Gastrocnemius medialis (tissue), 4 donors: ENCODE data around the gene TCP11L2. TPM values are rescaled to one million over a fixed set of nuclear protein-coding genes. Genes with fewer than 3 reads are reported as not detected.
"Not testable (repeated sequence)": the region's sequence is repeated elsewhere in the genome, so short reads cannot be mapped to it uniquely, and the experiment has no call there.

Experiments used
- ATAC-seq, 2 donors: fragments of 150-250 bp; one replicate each; pipeline ENCODE4 v1.9.1; 2016
- DNase-seq, 2 donors: peaks; one replicate each; pipeline ENCODE4 v3.0.0-alpha.2; 2019
- H3K27ac ChIP-seq, 4 donors: fragments of 200-600 bp; sonication (generic); 1 replicate in 1 of 4; 2 replicates in 3 of 4; pipeline ENCODE4 v1.5.1; 2016 to 2018; ENCODE audit warnings: mild to moderate bottlenecking in 2 of 4, moderate library complexity in 1 of 4
- H3K27me3 ChIP-seq, 3 donors: fragments of 200-600 bp; sonication (generic) in 2 of 3; 1 replicate in 1 of 3; 2 replicates in 2 of 3; pipeline versions ENCODE4 v1.5.1 to v1.6.0; 2016 to 2019; ENCODE audit warnings: mild to moderate bottlenecking in 1 of 3, moderate library complexity in 1 of 3
- H3K36me3 ChIP-seq, 2 donors: fragments of 200-600 bp; sonication (generic) in 1 of 2; one replicate each; pipeline ENCODE4 v1.5.1; 2017 to 2018
- H3K4me1 ChIP-seq, 2 donors: fragments of 200-600 bp; sonication (generic) in 1 of 2; one replicate each; pipeline ENCODE4 v1.5.1; 2016 to 2017; ENCODE audit warnings: mild to moderate bottlenecking in 2 of 2
- H3K4me3 ChIP-seq, 4 donors: fragments of 200-600 bp; sonication (generic) in 3 of 4; 1 replicate in 1 of 4; 2 replicates in 3 of 4; pipeline ENCODE4 v1.5.1; 2016 to 2019; ENCODE audit warnings: mild to moderate bottlenecking in 2 of 4
- H3K9me3 ChIP-seq, 3 donors: fragments of 200-600 bp; sonication (generic) in 2 of 3; 1 replicate in 1 of 3; 2 replicates in 2 of 3; pipeline ENCODE4 v1.5.1; 2016 to 2019
- POLR2A ChIP-seq, 2 donors: fragments of 450-650 bp; IDR thresholded peaks; one replicate each; pipeline ENCODE4 v1.6.1; 2017; ENCODE audit warnings: antibody characterized with exemption in 2 of 2, mild to moderate bottlenecking in 2 of 2, moderate library complexity in 2 of 2
- in situ Hi-C, 4 donors: fragments of 200-750 bp; cut with MboI; loops; one replicate each; pipeline versions ENCODE4 v1.15.0 to v1.8.0; 2017; ENCODE audit warnings: low sequenced_read_pairs in 4 of 4
- intact Hi-C: fragments of 100-400 bp; cut with DNase I; formaldehyde crosslinking; loops from one replicate; pipeline ENCODE4 v1.15.1; 2023; ENCODE audit warnings: low total_unique reads
- total RNA-seq, 4 donors: library from RNA; depleted of rRNA; stranded (reverse); fragments of >200 nt; gene quantifications; one replicate each; pipeline versions ENCODE4 v1.1.0 to v1.2.3, GENCODE V29; 2016
- TF ChIP-seq, protein P1 (sequence below), 5 experiments: fragments of 450-650 bp in 3 of 5; fragments of 200-600 bp in 2 of 5; sonication (generic) in 2 of 5; IDR thresholded peaks in 4 of 5; conservative IDR thresholded peaks in 1 of 5; 1 replicate in 4 of 5; 2 replicates in 1 of 5; pipeline ENCODE4 v1.5.1; 2016 to 2019; ENCODE audit warnings: antibody characterized with exemption in 5 of 5, mild to moderate bottlenecking in 3 of 5, moderate library complexity in 3 of 5

The TCP11L2 gene
- total RNA-seq, 4 donors from 2014 or later = 39.1 to 51.7 (median 43.9) TPM

DNA sequence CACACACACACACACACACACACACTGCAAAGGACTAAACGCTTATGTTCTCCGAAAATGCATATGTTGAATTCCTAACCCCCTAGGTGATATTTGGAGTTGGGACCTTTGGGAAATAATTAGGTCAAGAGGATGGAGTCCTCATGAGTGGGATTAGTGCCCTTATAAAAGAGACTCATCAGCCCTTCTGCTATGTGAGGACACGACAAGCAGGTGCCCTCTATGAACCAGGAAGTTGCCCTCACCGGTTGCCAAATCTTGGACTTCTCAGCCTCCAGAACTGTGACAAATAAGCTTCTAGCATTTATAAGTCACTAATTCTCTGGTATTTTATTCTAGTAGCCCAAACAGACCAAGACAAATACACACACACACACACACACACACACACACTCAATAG is 20.7 kb upstream of the TCP11L2 start:
- H3K4me1 ChIP-seq = peaks cover 0 to 5% of the 10 kb centered on the region in 2 donors
- TF ChIP-seq POLR2A (IDR thresholded peaks at IDR 0.05) = no peak
- TF ChIP-seq, protein P1, sequence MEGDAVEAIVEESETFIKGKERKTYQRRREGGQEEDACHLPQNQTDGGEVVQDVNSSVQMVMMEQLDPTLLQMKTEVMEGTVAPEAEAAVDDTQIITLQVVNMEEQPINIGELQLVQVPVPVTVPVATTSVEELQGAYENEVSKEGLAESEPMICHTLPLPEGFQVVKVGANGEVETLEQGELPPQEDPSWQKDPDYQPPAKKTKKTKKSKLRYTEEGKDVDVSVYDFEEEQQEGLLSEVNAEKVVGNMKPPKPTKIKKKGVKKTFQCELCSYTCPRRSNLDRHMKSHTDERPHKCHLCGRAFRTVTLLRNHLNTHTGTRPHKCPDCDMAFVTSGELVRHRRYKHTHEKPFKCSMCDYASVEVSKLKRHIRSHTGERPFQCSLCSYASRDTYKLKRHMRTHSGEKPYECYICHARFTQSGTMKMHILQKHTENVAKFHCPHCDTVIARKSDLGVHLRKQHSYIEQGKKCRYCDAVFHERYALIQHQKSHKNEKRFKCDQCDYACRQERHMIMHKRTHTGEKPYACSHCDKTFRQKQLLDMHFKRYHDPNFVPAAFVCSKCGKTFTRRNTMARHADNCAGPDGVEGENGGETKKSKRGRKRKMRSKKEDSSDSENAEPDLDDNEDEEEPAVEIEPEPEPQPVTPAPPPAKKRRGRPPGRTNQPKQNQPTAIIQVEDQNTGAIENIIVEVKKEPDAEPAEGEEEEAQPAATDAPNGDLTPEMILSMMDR (IDR thresholded peaks at IDR 0.05 in 4 of 5, conservative IDR thresholded peaks at IDR 0.05 in 1 of 5) = no peak
- DNase-seq (no peak), ATAC-seq (no peak)
- H3K27me3 ChIP-seq = no peaks in the 10 kb centered on the region
- no peak overlapping the region for H3K27ac ChIP-seq
- no peaks in the 10 kb centered on the region for H3K36me3 ChIP-seq
- no peak overlapping the region for H3K4me3 ChIP-seq
- intact Hi-C loops (loop anchor here (1.0 to 5.0 kb wide), 2 partner anchors 55 to 860 kb away; no protein-coding TSS in a partner anchor), in situ Hi-C loops (loop anchor here in 3 of 4 donors (5.0 to 10.0 kb wide), 2 partner anchors 55 to 57 kb away; no protein-coding TSS in a partner anchor)
- H3K9me3 ChIP-seq = no peaks in the 10 kb centered on the region

DNA sequence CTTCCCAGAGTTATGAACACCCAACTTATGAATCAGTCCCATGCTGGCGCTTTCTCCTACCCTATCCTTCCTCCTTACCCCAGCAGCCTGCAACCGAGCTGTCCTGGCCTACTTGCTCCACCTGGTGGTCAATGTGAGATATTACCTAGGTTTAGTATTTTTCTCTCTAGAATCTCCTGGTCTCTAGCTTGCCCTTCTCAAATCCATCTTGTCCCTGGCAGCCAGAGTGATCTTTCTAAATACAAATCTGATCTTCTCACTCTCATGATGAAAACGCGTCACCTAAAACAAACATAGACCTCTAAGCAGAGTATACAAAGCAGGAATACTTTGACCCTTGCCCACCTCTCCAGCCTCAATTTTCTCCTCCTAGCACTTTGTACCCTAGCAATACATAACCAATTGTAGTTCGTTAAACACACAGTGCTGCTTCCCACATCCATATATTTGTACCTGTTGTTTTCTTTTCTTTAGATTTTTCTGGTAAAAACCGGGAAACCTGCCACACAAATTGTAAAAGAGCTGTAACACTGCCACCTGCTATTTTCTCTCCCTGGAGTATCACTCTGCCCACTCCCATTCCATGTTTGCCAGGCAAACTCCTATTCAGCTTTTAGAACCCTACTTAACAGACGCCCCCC is 20.0 kb upstream of the TCP11L2 start:
- no peaks in the 10 kb centered on the region for H3K36me3 ChIP-seq
- peak in 1 of 2 donors; percentile 28 for DNase-seq
- peak; percentile 36 to 79 for ATAC-seq
- intact Hi-C loops = loop anchor here (1.0 to 5.0 kb wide), 2 partner anchors 55 to 860 kb away; no protein-coding TSS in a partner anchor
- H3K27me3 ChIP-seq = no peaks in the 10 kb centered on the region
- H3K9me3 ChIP-seq = no peaks in the 10 kb centered on the region
- in situ Hi-C loops = loop anchor here in 3 of 4 donors (5.0 to 10.0 kb wide), 2 partner anchors 55 to 58 kb away; no protein-coding TSS in a partner anchor
- H3K4me3 ChIP-seq = no peak overlapping the region
- H3K27ac ChIP-seq = no peak overlapping the region
- peaks cover 0 to 5% of the 10 kb centered on the region in 2 donors for H3K4me1 ChIP-seq
- TF ChIP-seq POLR2A (IDR thresholded peaks at IDR 0.05) = no peak
- TF ChIP-seq, protein P1 (IDR thresholded peaks at IDR 0.05 in 4 of 5, conservative IDR thresholded peaks at IDR 0.05 in 1 of 5) = peak; percentile 66 to 75 (median 70)

DNA sequence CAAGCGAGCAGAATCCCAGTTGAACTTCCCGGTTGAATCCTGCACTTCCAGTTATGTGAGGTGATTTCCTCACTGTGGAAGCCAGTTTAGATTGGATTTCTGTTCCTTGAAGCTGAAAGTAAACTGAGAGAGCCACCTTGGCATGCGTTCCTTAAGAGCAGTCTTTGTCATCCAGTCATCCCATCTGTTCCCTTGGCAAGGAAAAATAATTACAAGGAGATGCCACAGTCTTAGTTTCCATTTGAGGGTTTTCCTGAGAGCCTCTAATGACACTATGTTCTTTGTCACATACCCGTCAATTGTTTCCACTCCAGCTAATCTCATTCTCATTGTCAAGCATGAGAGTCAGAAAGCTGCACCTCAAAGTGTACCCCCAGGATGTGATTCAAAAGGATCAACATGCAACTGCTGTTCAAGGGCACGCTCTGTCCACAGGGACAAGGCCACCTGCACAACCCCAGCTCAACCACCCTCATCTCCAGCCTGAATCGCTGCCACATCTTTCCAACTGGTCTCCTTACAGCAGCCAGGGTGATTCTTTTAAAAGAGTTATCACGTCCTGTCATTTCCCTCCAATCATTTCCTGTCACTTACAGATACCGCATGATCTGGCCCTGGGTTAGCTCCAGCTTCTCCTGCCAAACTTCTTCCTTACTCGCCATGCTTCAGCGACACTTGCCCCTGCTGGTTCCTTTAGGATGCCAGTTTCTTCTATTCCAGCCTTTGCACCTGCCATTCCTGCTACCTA is 18.0 kb upstream of the TCP11L2 start:
- H3K27ac ChIP-seq = no peak overlapping the region

DNA sequence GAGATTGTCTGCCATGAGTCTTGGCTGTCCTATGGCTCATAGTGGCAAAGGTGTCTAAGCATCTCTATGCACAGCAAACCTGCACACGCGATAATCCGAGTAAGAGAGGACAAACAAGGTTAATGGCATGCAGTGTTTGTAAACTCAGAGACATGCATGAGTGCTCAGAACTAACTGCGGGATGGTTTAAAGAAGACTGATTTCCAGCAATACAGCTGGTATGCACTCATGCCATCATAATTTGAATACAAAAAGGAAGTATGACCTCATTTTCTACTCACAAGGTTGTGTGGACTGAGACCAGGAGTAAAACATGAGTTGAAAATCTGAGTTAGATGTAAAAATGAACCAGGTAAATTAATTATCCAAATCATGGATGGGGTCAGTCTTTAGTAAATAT is 16.6 kb upstream of the TCP11L2 start:
- Histone ChIP-seq H3K4me3 (no peak overlapping the region), H3K27me3 (no peaks in the 10 kb centered on the region), H3K36me3 (no peaks in the 10 kb centered on the region), H3K9me3 (no peaks in the 10 kb centered on the region), H3K4me1 (peaks cover 0 to 5% of the 10 kb centered on the region in 2 donors), H3K27ac (no peak overlapping the region)
- in situ Hi-C loops (loop anchor here in 1 of 4 donors (10.0 kb wide), 1 partner anchor 61 kb away; no protein-coding TSS in a partner anchor), intact Hi-C loops (no loop called here)
- DNase-seq (no peak), ATAC-seq (no peak)
- TF ChIP-seq POLR2A (IDR thresholded peaks at IDR 0.05) = no peak
- TF ChIP-seq, protein P1 (IDR thresholded peaks at IDR 0.05 in 4 of 5, conservative IDR thresholded peaks at IDR 0.05 in 1 of 5) = no peak

More for the DNA sequence above, 18.0 kb upstream of the TCP11L2 start:
- in situ Hi-C loops (loop anchor here in 3 of 4 donors (5.0 to 10.0 kb wide), 2 partner anchors 57 to 60 kb away; no protein-coding TSS in a partner anchor), intact Hi-C loops (loop anchor here (5.0 kb wide), 1 partner anchor 862 kb away; no protein-coding TSS in a partner anchor)
- H3K36me3 ChIP-seq = no peaks in the 10 kb centered on the region
- no peaks in the 10 kb centered on the region for H3K9me3 ChIP-seq
- no peaks in the 10 kb centered on the region for H3K27me3 ChIP-seq
- peak; percentile 29 to 62 for ATAC-seq
- TF ChIP-seq, protein P1 (IDR thresholded peaks at IDR 0.05 in 4 of 5, conservative IDR thresholded peaks at IDR 0.05 in 1 of 5) = no peak
- TF ChIP-seq POLR2A (IDR thresholded peaks at IDR 0.05) = no peak
- H3K4me3 ChIP-seq = no peak overlapping the region
- peaks cover 0 to 5% of the 10 kb centered on the region in 2 donors for H3K4me1 ChIP-seq
- no peak for DNase-seq

DNA sequence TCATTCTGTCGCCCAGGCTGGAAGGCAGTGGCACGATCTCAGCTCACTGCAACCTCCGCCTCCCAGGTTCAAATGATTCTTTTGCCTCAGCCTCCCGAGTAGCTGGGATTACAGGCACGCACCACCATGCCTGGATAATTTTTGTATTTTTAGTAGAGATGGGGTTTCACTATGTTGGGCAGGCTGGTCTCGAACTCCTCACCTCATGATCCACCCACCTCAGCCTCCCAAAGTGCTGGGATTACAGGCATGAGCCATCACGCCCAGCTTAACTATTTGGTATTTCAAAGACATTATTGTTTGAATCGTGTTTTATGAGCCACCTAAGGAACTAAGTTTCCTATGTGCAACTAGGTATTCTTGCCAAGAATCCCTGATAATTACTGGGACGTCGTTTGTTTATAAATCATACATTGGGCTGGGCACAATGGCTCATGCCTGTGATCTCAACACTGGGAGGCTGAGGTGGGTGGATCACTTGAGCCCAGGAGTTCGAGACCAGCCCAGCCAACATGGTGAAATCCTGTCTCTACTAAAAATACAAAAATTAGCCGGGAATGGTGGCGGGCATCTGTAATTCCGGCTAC is 15.9 kb upstream of the TCP11L2 start:
- ATAC-seq, H3K4me3 ChIP-seq, H3K27me3 ChIP-seq, DNase-seq, H3K9me3 ChIP-seq, H3K4me1 ChIP-seq, H3K27ac ChIP-seq, H3K36me3 ChIP-seq, intact Hi-C loops: not testable (repeated sequence)
- in situ Hi-C loops = loop anchor here in 1 of 4 donors (10.0 kb wide), 1 partner anchor 62 kb away; no protein-coding TSS in a partner anchor
